Endothelial cell of umbilical vein (primary cell): ENCODE results near the gene HSD17B8. TPM values are rescaled to one million over a fixed set of nuclear protein-coding genes. Genes with fewer than 3 reads are reported as not detected.
A peak's percentile ranks its signal among the peaks of the same experiment; 100 is the strongest.

Experiments used
- BruUV-seq: library from RNA; stranded (reverse); fragments of 400-500 nt; replicated peaks from 2 replicates; lab custom pipeline; 2021; lab: Mats Ljungman, UMichigan
- CTCF ChIA-PET: fragments of 300-600, 350-600 bp; sonication (Branson Sonifier 250); formaldehyde crosslinking; loops from one replicate; lab custom pipeline; 2021; ENCODE audit warnings: antibody characterized with exemption, inconsistent platforms; lab: Charles Lee
- POLR2A ChIA-PET: fragments of 300-600, 350-600 bp; sonication (Branson Sonifier 250); formaldehyde crosslinking; loops from one replicate; lab custom pipeline; 2021; ENCODE audit warnings: antibody characterized with exemption, inconsistent platforms; lab: Charles Lee
- DNase-seq: peaks from one replicate; pipeline ENCODE4 v3.0.0-alpha.2; 2011; ENCODE audit warnings: low read depth, low spot score
- FAIRE-seq: peaks from 2 replicates; lab custom pipeline; 2011; peaks lifted over from hg19 to GRCh38; lab: Jason Lieb, UNC
- H2AFZ ChIP-seq: 2 replicates; pipeline ENCODE4 v1.6.0; 2012; ENCODE audit warnings: low read depth, low read length, control low read depth, inconsistent platforms
- H3K27ac ChIP-seq: 2 replicates; pipeline ENCODE4 v1.5.1; 2011; ENCODE audit warnings: low read depth, mild to moderate bottlenecking, control low read depth, low read length, moderate library complexity; ENCODE audit not compliant: insufficient read depth
- H3K27me3 ChIP-seq, 2 experiments: 2 replicates each; pipeline versions ENCODE4 v1.6.0 to v1.6.1; 2011; ENCODE audit warnings: low read length in 2 of 2, mixed read lengths in 1 of 2; ENCODE audit not compliant: control insufficient read depth in 2 of 2, insufficient read depth in 2 of 2
- H3K36me3 ChIP-seq, 2 experiments: 2 replicates in 1 of 2; 3 replicates in 1 of 2; pipeline ENCODE4 v1.5.1; 2011; ENCODE audit warnings: low read length in 2 of 2, mild to moderate bottlenecking in 1 of 2, moderate library complexity in 1 of 2; ENCODE audit not compliant: control insufficient read depth in 2 of 2, insufficient read depth in 2 of 2; ENCODE audit errors: extremely low read depth in 1 of 2
- H3K4me1 ChIP-seq: 3 replicates; pipeline ENCODE4 v1.5.1; 2011; ENCODE audit warnings: mild to moderate bottlenecking, low read length; ENCODE audit not compliant: control insufficient read depth, insufficient read depth; ENCODE audit errors: extremely low read depth
- H3K4me2 ChIP-seq: 2 replicates; pipeline ENCODE4 v1.6.1; 2011; ENCODE audit warnings: low read length, control low read depth, mixed read lengths; ENCODE audit not compliant: insufficient read depth
- H3K4me3 ChIP-seq, 3 experiments: fragments of 200-600 bp in 1 of 3; sonication (generic), shearing (Covaris generic) in 1 of 3; replicated peaks in 1 of 3; 2 replicates each; pipeline ENCODE4 v1.5.1; 2011 to 2016; ENCODE audit warnings: control low read depth in 3 of 3, low read length in 3 of 3, mild to moderate bottlenecking in 2 of 3, inconsistent platforms in 1 of 3, low read depth in 1 of 3, moderate library complexity in 1 of 3; ENCODE audit not compliant: insufficient read depth in 1 of 3
- H3K79me2 ChIP-seq: 2 replicates; pipeline ENCODE4 v1.6.0; 2012; ENCODE audit warnings: low read length, inconsistent platforms; ENCODE audit not compliant: control insufficient read depth, insufficient read depth
- H3K9ac ChIP-seq: replicated peaks from 2 replicates; pipeline ENCODE3; 2011; ENCODE audit warnings: low read length, control low read depth; ENCODE audit not compliant: insufficient read depth; ENCODE audit errors: extremely low read depth
- H3K9me1 ChIP-seq: replicated peaks from 3 replicates; pipeline ENCODE4 v1.6.0; 2011; ENCODE audit warnings: mild to moderate bottlenecking, low read length; ENCODE audit not compliant: control insufficient read depth, insufficient read depth; ENCODE audit errors: extremely low read depth
- H3K9me3 ChIP-seq: replicated peaks from 2 replicates; pipeline ENCODE4 v1.5.1; 2012; ENCODE audit warnings: low read length, inconsistent platforms; ENCODE audit not compliant: control insufficient read depth, insufficient read depth
- H4K20me1 ChIP-seq: replicated peaks from 2 replicates; pipeline ENCODE3; 2011; ENCODE audit warnings: mild to moderate bottlenecking, low read length; ENCODE audit not compliant: control insufficient read depth, insufficient read depth; ENCODE audit errors: extremely low read depth
- JUN ChIP-seq: IDR thresholded peaks from 2 replicates; pipeline ENCODE4 v1.6.1; 2011; ENCODE audit warnings: borderline replicate concordance, low read depth; ENCODE audit not compliant: insufficient read length, insufficient read depth
- POLR2A ChIP-seq: IDR thresholded peaks from 2 replicates; pipeline ENCODE4 v1.6.1; 2012; ENCODE audit warnings: low read depth, mild to moderate bottlenecking, control low read depth, low read length
- POLR2AphosphoS5 ChIP-seq: IDR thresholded peaks from 2 replicates; pipeline ENCODE4 v1.6.1; 2012; ENCODE audit warnings: low read depth, mild to moderate bottlenecking, control low read depth, low read length, moderate library complexity; ENCODE audit not compliant: insufficient read depth
- dilution Hi-C: fragments of 300-500 bp; cut with MboI; formaldehyde crosslinking; loops from one replicate; pipeline ENCODE4 v1.15.0; 2019; ENCODE audit warnings: low sequenced_read_pairs; ENCODE audit not compliant: extremely low pct_ligation_motif_present
- intact Hi-C: fragments of 100-400 bp; cut with micrococcal nuclease; formaldehyde crosslinking; loops from one replicate; pipeline ENCODE4 v1.10.0; 2022
- polyA plus RNA-seq, 4 experiments: library from polyadenylated mRNA; depleted of rRNA in 3 of 4; stranded (reverse) in 3 of 4; unstranded in 1 of 4; fragments of >200 nt; gene quantifications; 2 replicates each; pipeline versions ENCODE4 v1.2.1 to v1.2.3, GENCODE V29; 2011 to 2012; ENCODE audit warnings: missing spikeins in 1 of 4
- total RNA-seq: library from RNA; stranded (reverse); gene quantifications from 2 replicates; pipeline ENCODE4 v1.2.3, GENCODE V29; 2021
- TF ChIP-seq, protein P1 (sequence below), 2 donors: IDR thresholded peaks; 1 replicate in 1 of 2; 2 replicates in 1 of 2; pipeline ENCODE4 v1.5.1; 2011; ENCODE audit warnings: low read length in 2 of 2, mild to moderate bottlenecking in 2 of 2, moderate library complexity in 2 of 2, control low read depth in 1 of 2, inconsistent platforms in 1 of 2, low read depth in 1 of 2; ENCODE audit not compliant: insufficient read depth in 1 of 2; ENCODE audit errors: extremely low read depth in 1 of 2

Gene HSD17B8
- total and polyA plus RNA-seq, 2 donors (not counting 3 experiments of a cell fraction or from before 2014, with no cell fraction given): 4.0 to 8.2 TPM

GRCh38 chr6:33172688-33173534 lies 31.5 kb upstream of the HSD17B8 start:
- no peak overlapping the region for H3K27ac ChIP-seq
- no peak overlapping the region for H3K9ac ChIP-seq
- no peaks in the 10 kb centered on the region for H3K9me1 ChIP-seq
- H3K9me3 ChIP-seq: no peaks in the 10 kb centered on the region
- no peak for DNase-seq
- no peak overlapping the region for H3K4me2 ChIP-seq
- H3K27me3 ChIP-seq: no peaks in the 10 kb centered on the region
- intact Hi-C loops (no loop called here), dilution Hi-C loops (no loop called here)
- H2AFZ ChIP-seq: no peak overlapping the region
- no peaks in the 10 kb centered on the region for H3K4me1 ChIP-seq
- TF ChIP-seq POLR2AphosphoS5 (no peak), POLR2A (no peak), JUN (no peak)
- TF ChIP-seq, protein P1, sequence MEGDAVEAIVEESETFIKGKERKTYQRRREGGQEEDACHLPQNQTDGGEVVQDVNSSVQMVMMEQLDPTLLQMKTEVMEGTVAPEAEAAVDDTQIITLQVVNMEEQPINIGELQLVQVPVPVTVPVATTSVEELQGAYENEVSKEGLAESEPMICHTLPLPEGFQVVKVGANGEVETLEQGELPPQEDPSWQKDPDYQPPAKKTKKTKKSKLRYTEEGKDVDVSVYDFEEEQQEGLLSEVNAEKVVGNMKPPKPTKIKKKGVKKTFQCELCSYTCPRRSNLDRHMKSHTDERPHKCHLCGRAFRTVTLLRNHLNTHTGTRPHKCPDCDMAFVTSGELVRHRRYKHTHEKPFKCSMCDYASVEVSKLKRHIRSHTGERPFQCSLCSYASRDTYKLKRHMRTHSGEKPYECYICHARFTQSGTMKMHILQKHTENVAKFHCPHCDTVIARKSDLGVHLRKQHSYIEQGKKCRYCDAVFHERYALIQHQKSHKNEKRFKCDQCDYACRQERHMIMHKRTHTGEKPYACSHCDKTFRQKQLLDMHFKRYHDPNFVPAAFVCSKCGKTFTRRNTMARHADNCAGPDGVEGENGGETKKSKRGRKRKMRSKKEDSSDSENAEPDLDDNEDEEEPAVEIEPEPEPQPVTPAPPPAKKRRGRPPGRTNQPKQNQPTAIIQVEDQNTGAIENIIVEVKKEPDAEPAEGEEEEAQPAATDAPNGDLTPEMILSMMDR (IDR thresholded peaks at IDR 0.05; ENCODE audit: extremely low read depth in 1 of 2, insufficient read depth in 1 of 2, low read depth in 1 of 2, low read length in 2 of 2): peak; percentile 26 to 34
- no peak overlapping the region for H3K4me3 ChIP-seq
- ChIA-PET CTCF (interaction anchor here (0.6 to 3.0 kb wide), 19 partner anchors 11 to 239 kb away, joined by 3 to 19 read pairs (median 4); partner anchors contain the start of gene HLA-DPA1), POLR2A (no interaction called here)
- H3K36me3 ChIP-seq: no peaks in the 10 kb centered on the region
- FAIRE-seq: no peak
- H4K20me1 ChIP-seq: no peaks in the 10 kb centered on the region
- no peaks in the 10 kb centered on the region for H3K79me2 ChIP-seq
- BruUV-seq: no TSS peak
